ENCODE results near the gene MEIOSIN.

The MEIOSIN gene

DNA sequence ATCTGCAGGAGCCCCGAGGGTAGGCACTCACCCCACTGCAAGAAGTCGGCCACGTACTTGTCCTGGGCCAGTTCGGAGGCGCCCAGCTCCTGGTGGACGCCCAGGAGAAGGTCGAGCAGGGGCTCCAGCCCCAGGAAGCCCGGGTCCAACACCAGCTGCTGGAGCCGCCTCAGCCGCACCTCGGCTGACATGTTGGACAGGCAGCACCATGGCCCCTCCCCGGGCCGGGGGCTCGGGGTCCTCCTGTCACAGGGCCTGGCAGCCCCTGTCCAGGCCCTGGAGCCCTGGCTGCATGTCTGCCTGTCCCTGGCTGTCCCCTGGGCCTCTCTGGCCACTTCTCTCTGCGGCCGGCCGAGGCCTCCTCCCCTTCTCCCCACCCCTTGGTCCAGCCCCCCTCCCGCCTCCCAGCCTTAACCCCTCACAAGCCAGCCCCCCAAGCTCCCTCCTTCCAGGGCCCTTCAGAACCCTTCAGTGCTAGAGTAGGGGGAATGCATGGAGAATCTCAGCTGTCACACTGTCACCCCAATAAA, 49.0 kb downstream of the MEIOSIN start, which contains the start of gene DMPK:
Gene DMPK (minus strand): TSS at position 329 of the 530 bp plus-strand sequence. CDS start 138 bp downstream, at position 191.
- Histone ChIP-seq H3K4me3 (peak within 1 kb of the TSS; percentile 69), H3K27ac (peak within 1 kb of the TSS; percentile 92 to 97)
- TF ChIP-seq, protein P1, sequence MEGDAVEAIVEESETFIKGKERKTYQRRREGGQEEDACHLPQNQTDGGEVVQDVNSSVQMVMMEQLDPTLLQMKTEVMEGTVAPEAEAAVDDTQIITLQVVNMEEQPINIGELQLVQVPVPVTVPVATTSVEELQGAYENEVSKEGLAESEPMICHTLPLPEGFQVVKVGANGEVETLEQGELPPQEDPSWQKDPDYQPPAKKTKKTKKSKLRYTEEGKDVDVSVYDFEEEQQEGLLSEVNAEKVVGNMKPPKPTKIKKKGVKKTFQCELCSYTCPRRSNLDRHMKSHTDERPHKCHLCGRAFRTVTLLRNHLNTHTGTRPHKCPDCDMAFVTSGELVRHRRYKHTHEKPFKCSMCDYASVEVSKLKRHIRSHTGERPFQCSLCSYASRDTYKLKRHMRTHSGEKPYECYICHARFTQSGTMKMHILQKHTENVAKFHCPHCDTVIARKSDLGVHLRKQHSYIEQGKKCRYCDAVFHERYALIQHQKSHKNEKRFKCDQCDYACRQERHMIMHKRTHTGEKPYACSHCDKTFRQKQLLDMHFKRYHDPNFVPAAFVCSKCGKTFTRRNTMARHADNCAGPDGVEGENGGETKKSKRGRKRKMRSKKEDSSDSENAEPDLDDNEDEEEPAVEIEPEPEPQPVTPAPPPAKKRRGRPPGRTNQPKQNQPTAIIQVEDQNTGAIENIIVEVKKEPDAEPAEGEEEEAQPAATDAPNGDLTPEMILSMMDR (IDR thresholded peaks at IDR 0.05), result no peak
- DNase-seq (ENCODE audit: low spot score), result no peak

DNA sequence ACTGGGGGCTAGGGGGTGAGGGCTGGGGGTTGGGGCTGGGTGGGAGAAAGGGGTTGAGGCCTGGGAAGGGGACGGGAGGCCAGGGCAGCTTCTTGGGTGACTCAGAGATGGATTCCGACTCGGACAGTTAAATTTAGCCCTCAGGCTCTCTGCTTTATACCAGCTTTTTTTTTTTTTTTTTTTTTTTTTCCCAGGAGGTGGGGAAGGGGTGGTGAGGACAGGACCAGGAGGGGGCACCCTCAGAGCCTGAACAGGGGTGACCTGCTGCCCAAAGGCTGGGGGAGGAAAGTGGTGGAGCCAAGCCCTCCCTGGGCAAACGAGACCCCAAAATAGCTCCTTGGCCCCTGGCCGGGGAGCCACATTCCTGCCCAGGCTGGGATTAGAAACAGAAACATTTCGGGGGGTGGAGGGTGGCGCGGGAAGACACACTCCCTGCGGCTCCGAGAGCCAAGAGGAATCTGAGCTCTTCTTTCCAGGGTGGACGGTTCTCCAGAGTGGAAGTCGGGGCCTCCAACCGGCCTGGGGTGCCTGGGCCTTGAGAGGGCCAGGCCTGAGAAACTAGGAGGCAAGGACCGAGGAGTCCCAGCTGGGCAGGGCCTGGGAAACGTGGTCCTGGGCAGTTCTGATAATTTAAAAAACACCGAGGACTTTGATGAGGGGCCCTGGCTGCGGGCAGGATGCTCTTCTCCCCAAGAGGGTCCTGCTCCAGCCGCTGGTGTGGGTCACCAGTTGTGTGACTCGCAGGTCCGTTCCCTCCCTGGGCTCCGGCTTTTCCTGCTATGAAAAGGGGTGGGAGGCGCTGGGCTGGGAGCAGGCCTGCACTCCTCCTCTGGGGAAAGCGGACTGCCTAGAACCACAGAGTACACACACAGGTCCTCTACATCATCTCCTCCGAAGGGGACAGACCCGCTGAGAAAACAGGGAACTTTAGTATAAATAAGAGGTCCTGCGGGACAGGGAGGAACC, 49.9 kb downstream of the MEIOSIN start:
- peak; percentile 94 for DNase-seq (ENCODE audit: low spot score)
- Histone ChIP-seq H3K27ac (peak overlapping the region; percentile 92 to 97), H3K4me3 (peak overlapping the region; percentile 69)
- TF ChIP-seq, protein P1 (IDR thresholded peaks at IDR 0.05), result no peak

DNA sequence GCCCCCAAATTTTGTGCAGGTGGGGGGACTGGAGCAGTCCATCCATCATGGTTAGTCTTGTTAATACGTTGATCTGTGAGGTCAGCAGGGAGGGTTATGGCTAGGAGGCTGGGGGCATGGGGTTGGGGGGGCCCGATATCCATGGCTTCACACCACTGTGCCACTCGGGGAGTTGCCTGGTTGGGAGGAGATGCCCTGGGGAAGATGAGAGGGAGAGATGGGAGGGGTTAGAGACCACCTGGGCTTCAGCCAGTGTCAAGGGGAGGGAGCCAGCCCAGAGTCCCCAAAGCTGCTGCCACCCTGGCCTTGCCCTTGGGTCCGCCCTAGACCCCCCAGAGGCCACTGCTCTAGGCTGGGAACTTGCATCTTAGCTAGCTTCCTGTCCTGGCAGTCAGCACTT, 50.9 kb downstream of the MEIOSIN start:
- DNase-seq (ENCODE audit: low spot score), result no peak
- Histone ChIP-seq H3K27ac (peak overlapping the region; percentile 92 to 97), H3K4me3 (peak overlapping the region; percentile 69)
- TF ChIP-seq, protein P1 (IDR thresholded peaks at IDR 0.05), result no peak

DNA sequence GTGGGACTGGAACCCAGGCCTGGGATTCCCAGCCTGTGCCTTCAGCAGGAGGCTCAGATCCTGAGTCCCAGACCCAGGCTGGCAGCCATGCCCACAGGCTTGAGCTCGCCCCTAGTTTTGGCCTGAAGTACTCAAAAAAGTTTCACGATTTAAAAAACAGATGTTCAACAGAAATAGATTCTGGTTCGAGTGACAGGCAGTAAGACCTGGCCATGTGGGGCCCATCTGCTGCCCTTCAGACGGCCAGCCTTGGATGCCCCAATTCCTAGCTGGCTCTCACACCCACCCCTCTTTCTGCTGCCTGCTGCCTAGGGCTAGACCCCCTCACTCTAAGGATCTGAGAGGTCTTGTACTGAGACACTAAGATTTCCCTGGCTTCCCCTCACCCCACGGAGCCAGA, 51.9 kb downstream of the MEIOSIN start:
- no peak for DNase-seq (ENCODE audit: low spot score)
- H3K4me3 ChIP-seq, result no peak overlapping the region
- TF ChIP-seq, protein P1 (IDR thresholded peaks at IDR 0.05), result no peak
- H3K27ac ChIP-seq, result peak overlapping the region; percentile 92 to 97

DNA sequence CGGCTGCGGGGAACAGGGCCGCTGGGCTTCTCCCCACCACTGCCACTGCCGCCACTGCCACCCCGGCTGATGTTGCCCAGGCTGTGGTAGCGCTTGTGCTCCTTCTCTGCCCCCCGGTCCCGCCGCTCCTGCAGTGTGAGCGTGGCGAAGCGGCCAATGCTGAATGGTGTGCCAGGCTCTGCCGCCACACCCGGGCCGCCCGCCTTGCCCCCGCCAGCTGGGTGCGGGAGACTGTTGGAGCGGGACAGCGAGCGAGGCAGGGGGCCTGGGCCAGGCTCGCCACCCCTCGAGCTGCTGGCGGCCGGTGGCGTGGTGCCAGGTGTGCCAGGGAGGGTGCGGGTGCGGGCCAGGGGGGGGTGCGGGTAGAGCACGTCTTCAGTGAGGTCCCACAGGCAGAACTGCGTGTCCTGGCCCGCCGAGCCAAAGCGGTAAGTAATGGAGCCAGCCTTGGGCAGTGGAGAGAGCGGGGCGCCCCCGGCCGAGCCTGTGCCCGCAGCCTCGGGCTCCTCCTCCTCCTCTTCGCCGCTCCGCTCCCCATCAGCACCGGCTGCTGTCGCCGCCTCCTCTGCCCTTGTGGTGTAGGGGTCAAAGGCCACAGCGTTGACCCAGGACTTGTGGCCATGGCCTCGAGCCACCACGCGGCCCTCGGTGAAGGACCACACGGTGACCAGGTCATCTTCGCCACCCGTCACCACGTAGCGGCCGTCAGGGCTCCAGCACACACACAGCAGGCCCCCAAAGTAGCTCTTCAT, 52.7 kb downstream of the MEIOSIN start:
- no peak for DNase-seq (ENCODE audit: low spot score)
- no peak overlapping the region for H3K4me3 ChIP-seq
- H3K27ac ChIP-seq, result peak overlapping the region; percentile 92 to 97
- TF ChIP-seq, protein P1 (IDR thresholded peaks at IDR 0.05), result no peak

DNA sequence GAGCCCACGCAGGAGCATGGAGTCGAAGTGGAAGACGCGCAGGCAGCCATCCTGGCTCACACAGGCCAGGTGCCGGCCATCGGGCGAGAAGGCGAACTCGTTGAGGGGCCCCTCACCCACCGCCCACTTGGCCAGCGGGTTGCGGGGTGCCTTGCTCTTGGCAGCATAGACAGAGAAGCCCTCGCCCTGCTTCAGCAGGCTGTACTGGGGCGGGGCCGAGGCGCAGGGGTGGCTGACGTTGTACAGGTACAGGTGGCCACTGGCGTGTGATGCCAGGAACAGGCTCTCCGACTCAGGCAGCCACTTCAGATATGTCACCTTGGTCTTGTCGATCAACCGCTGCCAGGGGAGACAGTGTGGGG, 53.3 kb downstream of the MEIOSIN start:
- peak overlapping the region in 1 of 2 donors; percentile 97 for H3K27ac ChIP-seq

More for the DNA sequence above, 53.3 kb downstream of the MEIOSIN start:
- no peak for DNase-seq (ENCODE audit: low spot score)
- TF ChIP-seq, protein P1 (IDR thresholded peaks at IDR 0.05), result no peak
- no peak overlapping the region for H3K4me3 ChIP-seq

All from coronary artery (tissue), 2 donors.